ENCODE data around the gene TCF4.

- TF ChIP-seq CTCF (IDR thresholded peaks at IDR 0.05; ENCODE audit: insufficient read depth, low read depth, low read length) (no peak), EZH2 (IDR thresholded peaks at IDR 0.05; ENCODE audit: insufficient read depth, low read length) (no peak)
Measured at GRCh38 chr18:55593888-55594287, 5.9 kb upstream of the TCF4 start.
